ENCODE results near the gene LSM5. TPM values are rescaled to one million over a fixed set of nuclear protein-coding genes. Genes with fewer than 3 reads are reported as not detected.

LSM5 gene
- total and polyA plus RNA-seq, 9 of the 15 experiments (the other 6 are each of a cell fraction or from before 2014, with no cell fraction given), result 36.3 to 620 (median 186) TPM

- TF ChIP-seq ZBTB11 (CRISPR knock-in tag; IDR thresholded peaks at IDR 0.05) (peak; percentile 92 to 99 (median 98)), MXI1 (IDR thresholded peaks at IDR 0.05; ENCODE audit: low read depth, low read length) (0 out of 2 replicates have a peak, but pooled peaks have one; percentile 11), HIVEP1 (CRISPR knock-in tag; IDR thresholded peaks at IDR 0.05) (no peak; the same call in 1 of the 2 replicates), ELF2 (CRISPR knock-in tag; IDR thresholded peaks at IDR 0.05) (peak; percentile 93), ID3 (CRISPR knock-in tag; IDR thresholded peaks at IDR 0.05) (no peak), ID3 (tag; IDR thresholded peaks at IDR 0.05) (peak; percentile 89), ZNF507 (tag; conservative IDR thresholded peaks at IDR 0.05) (no peak), TFE3 (CRISPR knock-in tag; IDR thresholded peaks at IDR 0.05) (no peak), GATAD2A (IDR thresholded peaks at IDR 0.05) (peak; percentile 34; the same call in 1 of the 2 replicates), NFRKB (IDR thresholded peaks at IDR 0.05; ENCODE audit: low read depth) (peak; percentile 98), COPS2 (conservative IDR thresholded peaks at IDR 0.05) (no peak), U2AF1 (optimal IDR thresholded peaks at IDR 0.05; ENCODE audit: low read depth, low read length) (no peak), BRCA1 (IDR thresholded peaks at IDR 0.05) (no peak), BRCA1 (CRISPR knock-in tag; IDR thresholded peaks at IDR 0.05) (no peak)
These were observed at the start of gene LSM5 (continued) for GRCh38 chr7:32490127-32490796.

Measured in K562 (cell line).